CD4-positive, alpha-beta T cell treated with Interleukin-4 for 4 hours (primary cell): Measurements from ENCODE around the gene TNC.

Source experiments
- DNase-seq: peaks from one replicate; pipeline ENCODE4 v3.0.0-alpha.2; 2020

The TNC gene

GRCh38 chr9:115005322-115005721, 112.6 kb downstream of the TNC start:
- DNase-seq, result no peak

- DNase-seq, result no peak
These were observed 113.4 kb downstream of the TNC start for GRCh38 chr9:115004545-115004944.

GRCh38 chr9:115002371-115003120, 115.4 kb downstream of the TNC start:
- no peak for DNase-seq

- no peak for DNase-seq
These were observed 117.7 kb downstream of the TNC start for GRCh38 chr9:115000217-115000639.

GRCh38 chr9:114998326-114998725, 119.6 kb downstream of the TNC start:
- DNase-seq, result no peak

- no peak for DNase-seq
These were observed 122.2 kb downstream of the TNC start for GRCh38 chr9:114995681-114996221.

- no peak for DNase-seq
These were observed 123.2 kb downstream of the TNC start for GRCh38 chr9:114994768-114995167.

DNA sequence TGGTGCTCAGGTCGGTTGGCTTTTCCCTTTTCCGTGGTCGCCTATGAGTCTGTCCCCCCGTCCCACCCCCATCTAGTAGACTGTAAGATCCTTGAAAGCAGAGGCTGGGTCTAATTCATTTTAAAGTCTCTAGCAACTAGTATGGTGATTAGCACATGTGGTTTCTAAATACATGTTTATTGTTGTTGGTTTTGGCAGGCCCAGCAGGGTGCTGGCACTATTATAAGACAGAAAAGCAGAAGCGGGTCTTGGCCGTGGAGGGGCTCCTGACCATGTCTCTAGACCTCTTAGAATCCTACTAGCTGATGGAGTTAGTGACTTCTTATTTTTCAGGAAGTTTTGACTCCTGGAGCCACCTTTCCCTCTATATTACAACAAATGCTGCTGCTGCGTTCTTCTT, 126.1 kb downstream of the TNC start:
- DNase-seq, result no peak

- DNase-seq, result no peak
These were observed 127.1 kb downstream of the TNC start for GRCh38 chr9:114990901-114991300.

DNA sequence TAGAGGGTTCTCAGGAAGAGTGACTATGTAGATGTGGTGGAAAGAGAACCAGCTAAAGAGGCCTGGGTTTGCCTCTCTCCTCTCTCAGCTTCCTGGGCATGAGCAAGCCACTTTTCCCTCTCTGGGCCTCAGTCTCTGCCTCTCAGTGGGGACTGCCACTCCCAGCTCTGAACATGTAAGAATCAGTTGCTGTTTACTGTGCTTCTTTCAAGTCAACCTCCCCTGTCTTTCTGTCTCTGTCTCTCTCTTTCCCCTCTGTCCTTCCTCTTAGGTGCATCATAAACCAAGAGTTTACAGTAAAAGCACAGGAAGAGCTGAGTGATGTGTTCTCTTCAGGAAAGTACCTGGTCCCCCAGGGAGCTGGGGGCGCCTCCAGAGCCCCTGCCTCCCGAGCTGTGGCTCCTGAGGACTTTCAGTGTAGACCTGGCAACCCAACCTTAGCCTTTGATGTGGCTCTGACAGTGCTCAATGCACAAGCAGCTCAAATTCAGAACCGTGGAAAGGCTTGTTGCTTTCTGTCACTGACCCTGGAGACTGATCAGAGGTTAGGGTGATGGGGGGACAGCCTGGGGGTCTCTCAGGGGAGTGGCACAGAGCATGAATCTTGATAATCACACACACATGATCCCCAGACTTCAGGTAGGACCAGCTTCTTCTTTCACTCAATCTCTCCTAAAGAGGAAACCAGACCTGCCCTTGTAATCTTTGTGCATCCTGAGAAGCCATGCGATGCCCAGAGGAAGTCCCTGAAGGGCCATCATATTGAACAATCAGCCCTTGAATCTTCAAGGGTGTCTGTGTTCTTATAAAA, 128.2 kb downstream of the TNC start:
- peak; percentile 46 for DNase-seq

GRCh38 chr9:114988962-114989599, 128.9 kb downstream of the TNC start:
- peak; percentile 15 for DNase-seq

GRCh38 chr9:114987116-114987515, 130.8 kb downstream of the TNC start:
- DNase-seq, result no peak

GRCh38 chr9:114985959-114986501, 131.9 kb downstream of the TNC start:
- no peak for DNase-seq

GRCh38 chr9:114981063-114981462, 136.9 kb downstream of the TNC start:
- DNase-seq, result no peak

- no peak for DNase-seq
These were observed 144.7 kb downstream of the TNC start for GRCh38 chr9:114973216-114973615.

- DNase-seq, result no peak
These were observed 145.3 kb downstream of the TNC start for GRCh38 chr9:114972510-114973136.
